GM18520 (cell line): Measurements from ENCODE around the gene NUDT21.
"Not testable (repeated sequence)": the region's sequence is repeated elsewhere in the genome, so short reads cannot be mapped to it uniquely, and the experiment has no call there.

ENCODE experiments used
- ATAC-seq: cut with Tn5 transposase; IDR thresholded peaks from one replicate; pipeline ENCODE4 v1.9.1; 2021; ENCODE audit not compliant: unreplicated experiment

The NUDT21 gene

DNA sequence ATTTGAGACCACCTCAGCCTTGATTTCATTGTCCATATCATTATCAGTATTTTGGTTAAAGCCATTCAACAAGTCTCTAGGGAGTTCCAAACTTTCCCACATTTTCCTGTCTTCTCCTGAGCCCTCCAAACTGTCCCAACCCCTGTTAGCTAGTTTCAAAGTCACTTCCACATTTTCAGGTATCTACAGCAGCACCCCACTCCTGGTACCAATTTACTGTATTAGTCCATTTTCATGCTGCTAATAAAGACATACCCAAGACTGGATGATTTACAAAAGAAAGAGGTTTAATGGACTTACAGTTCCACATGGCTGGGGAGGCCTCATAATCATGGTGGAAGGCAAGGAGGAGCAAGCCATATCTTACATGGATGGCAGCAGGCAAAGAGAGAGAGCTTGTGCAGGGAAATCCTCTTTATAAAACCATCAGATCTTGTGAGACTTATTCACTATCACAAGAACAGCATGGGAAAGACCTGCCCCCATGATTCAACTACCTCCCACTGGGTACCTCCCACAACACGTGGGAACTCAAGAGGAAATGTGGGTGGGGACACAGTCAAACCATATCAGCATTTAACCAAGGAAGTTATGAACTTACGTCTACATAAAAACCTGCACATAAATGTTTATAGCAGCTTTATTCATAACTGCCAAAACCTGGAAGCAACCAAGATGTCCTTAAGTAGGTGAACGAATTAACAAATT lies 70.2 kb downstream of the NUDT21 start:
- not testable (repeated sequence) for ATAC-seq
